GM12878 (cell line): ENCODE measurements around the gene NEK10. TPM values are rescaled to one million over a fixed set of nuclear protein-coding genes. Genes with fewer than 3 reads are reported as not detected.

ENCODE experiments used
- ATAC-seq: fragments of 200-7000 bp; cut with Tn5 transposase; 3 replicates; pipeline ENCODE4 v1.9.1; 2020; ENCODE audit warnings: mild to moderate bottlenecking, moderate library complexity
- BruUV-seq: library from RNA; stranded (reverse); fragments of 400-500 nt; replicated peaks from 2 replicates; lab custom pipeline; 2021; lab: Mats Ljungman, UMichigan
- CTCF ChIA-PET: fragments of 300-600 bp; sonication (Branson Sonifier 250); formaldehyde crosslinking; extraction: SDS; loops from one replicate; lab custom pipeline; 2021; ENCODE audit warnings: inconsistent platforms; lab: Yijun Ruan, JAX
- POLR2A ChIA-PET: fragments of 350-600 bp; formaldehyde crosslinking; extraction: SDS; loops from one replicate; lab custom pipeline; 2021; ENCODE audit warnings: inconsistent platforms; lab: Charles Lee
- RAD21 ChIA-PET: fragments of 300-600 bp; sonication (Branson Sonifier 250); formaldehyde crosslinking; loops from one replicate; lab custom pipeline; 2023; ENCODE audit warnings: antibody characterized with exemption; ENCODE audit not compliant: unreplicated experiment; lab: Charles Lee
- SMC1A ChIA-PET: fragments of 300-600 bp; sonication (Branson Sonifier 250); formaldehyde crosslinking; loops from one replicate; lab custom pipeline; 2023; ENCODE audit not compliant: unreplicated experiment, uncharacterized antibody; lab: Charles Lee
- DNase-seq: peaks from one replicate; pipeline ENCODE4 v3.0.0-alpha.2; 2011; ENCODE audit warnings: low read depth, low spot score
- FAIRE-seq: peaks from 3 replicates; lab custom pipeline; 2011; peaks lifted over from hg19 to GRCh38; lab: Jason Lieb, UNC
- H2AFZ ChIP-seq: 2 replicates; pipeline ENCODE4 v1.6.0; 2011; ENCODE audit warnings: low read depth, low read length, control low read depth; ENCODE audit not compliant: control insufficient read depth
- H3K27ac ChIP-seq: 2 replicates; pipeline ENCODE4 v1.5.1; 2011; ENCODE audit warnings: control low read depth; ENCODE audit not compliant: control insufficient read depth, insufficient read depth
- H3K27me3 ChIP-seq, 2 experiments: replicated peaks in 1 of 2; 2 replicates each; pipeline versions ENCODE4 v1.6.0 to v1.6.1; 2011; ENCODE audit warnings: low read length in 1 of 2; ENCODE audit not compliant: control insufficient read depth in 2 of 2, insufficient read depth in 2 of 2
- H3K36me3 ChIP-seq, 2 experiments: 2 replicates each; pipeline ENCODE4 v1.5.1; 2011; ENCODE audit warnings: low read length in 1 of 2; ENCODE audit not compliant: control insufficient read depth in 2 of 2, insufficient read depth in 2 of 2
- H3K4me1 ChIP-seq: 2 replicates; pipeline ENCODE4 v1.6.1; 2011; ENCODE audit warnings: mild to moderate bottlenecking, low read length, moderate library complexity, mixed read lengths; ENCODE audit not compliant: control insufficient read depth, insufficient read depth
- H3K4me2 ChIP-seq: 2 replicates; pipeline ENCODE4 v1.6.0; 2011; ENCODE audit warnings: control low read depth; ENCODE audit not compliant: control insufficient read depth, insufficient read depth
- H3K4me3 ChIP-seq: fragments of 200-600 bp; sonication (generic); 2 replicates; pipeline ENCODE4 v1.5.1; 2016
- H3K79me2 ChIP-seq: 2 replicates; pipeline ENCODE4 v1.6.0; 2011; ENCODE audit warnings: low read length; ENCODE audit not compliant: control insufficient read depth, insufficient read depth
- H3K9ac ChIP-seq: 2 replicates; pipeline ENCODE4 v1.8.0; 2011; ENCODE audit warnings: low read length, control low read depth, mixed read lengths; ENCODE audit not compliant: control insufficient read depth, insufficient read depth
- H3K9me3 ChIP-seq: replicated peaks from 3 replicates; pipeline ENCODE4 v1.5.1; 2011; ENCODE audit warnings: mild to moderate bottlenecking, low read length; ENCODE audit not compliant: control insufficient read depth, insufficient read depth
- H4K20me1 ChIP-seq: 2 replicates; pipeline ENCODE4 v1.6.0; 2011; ENCODE audit not compliant: control insufficient read depth, insufficient read depth
- CREB1 ChIP-seq: IDR thresholded peaks from 2 replicates; pipeline ENCODE4 v1.6.1; 2012; ENCODE audit warnings: low read depth, mild to moderate bottlenecking, inconsistent platforms
- DPF2 ChIP-seq: fragments of 450-650 bp; IDR thresholded peaks from 2 replicates; pipeline ENCODE4 v1.6.1; 2017; ENCODE audit warnings: mild to moderate bottlenecking
- FOXK2 ChIP-seq: fragments of 450-650 bp; IDR thresholded peaks from 2 replicates; pipeline ENCODE4 v1.6.1; 2017; ENCODE audit warnings: mild to moderate bottlenecking, moderate library complexity
- LARP7 ChIP-seq: fragments of 450-650 bp; IDR thresholded peaks from 2 replicates; pipeline ENCODE4 v1.6.1; 2017; ENCODE audit warnings: mild to moderate bottlenecking
- NFIC ChIP-seq: IDR thresholded peaks from 2 replicates; pipeline ENCODE4 v1.6.1; 2012; ENCODE audit warnings: low read depth, mild to moderate bottlenecking, inconsistent platforms, low read length, moderate library complexity
- NR2C2 ChIP-seq: IDR thresholded peaks from 2 replicates; pipeline ENCODE4 v1.6.1; 2011; ENCODE audit warnings: borderline replicate concordance, low read depth; ENCODE audit not compliant: control insufficient read depth, insufficient read length
- NR2F1 ChIP-seq: fragments of 450-650 bp; conservative IDR thresholded peaks from 2 replicates; pipeline ENCODE4 v1.6.1; 2017; ENCODE audit warnings: mild to moderate bottlenecking
- POU2F2 ChIP-seq: IDR thresholded peaks from 3 replicates; pipeline ENCODE4 v1.6.1; 2011; ENCODE audit warnings: low read depth, mild to moderate bottlenecking, low read length, borderline replicate concordance
- RUNX3 ChIP-seq: IDR thresholded peaks from 2 replicates; pipeline ENCODE4 v1.6.1; 2012; ENCODE audit warnings: low read length, inconsistent platforms
- USF1 ChIP-seq: IDR thresholded peaks from 2 replicates; pipeline ENCODE4 v1.6.1; 2011; ENCODE audit warnings: borderline replicate concordance, low read depth, mild to moderate bottlenecking, moderate library complexity, mixed read lengths, low read length; ENCODE audit not compliant: insufficient read depth; ENCODE audit errors: extremely low read length
- ZBTB40 ChIP-seq: fragments of 450-650 bp; IDR thresholded peaks from 2 replicates; pipeline ENCODE4 v1.6.1; 2016; ENCODE audit warnings: mild to moderate bottlenecking, moderate library complexity, borderline replicate concordance
- ZNF592 ChIP-seq: fragments of 450-650 bp; IDR thresholded peaks from 2 replicates; pipeline ENCODE4 v1.6.1; 2017; ENCODE audit warnings: mild to moderate bottlenecking, moderate library complexity
- WGBS: methylation state at CpG from one replicate; pipeline ENCODE4 v1.1.6; 2016; ENCODE audit warnings: low lambda C conversion rate; ENCODE audit not compliant: insufficient replicate concordance, insufficient coverage; ENCODE audit errors: missing lambda C conversion rate; 5-methylcytosine and 5-hydroxymethylcytosine counted together
- in situ Hi-C: fragments of 300-500 bp; cut with MboI; formaldehyde crosslinking; loops from 9 replicates; pipeline ENCODE4 v1.14.3; 2018; ENCODE audit warnings: mixed read lengths
- intact Hi-C: fragments of 100-400 bp; cut with micrococcal nuclease; formaldehyde crosslinking; loops from one replicate; pipeline ENCODE4 v1.14.2; 2022; ENCODE audit not compliant: unreplicated experiment
- polyA plus RNA-seq, 11 experiments: library from polyadenylated mRNA; depleted of rRNA in 4 of 11; unstranded in 6 of 11; stranded (reverse) in 5 of 11; fragments of >200 nt; fragmentation: Nextera tagmentation in 4 of 11; fragmentation: Illumina TruSeq in 1 of 11; extraction: Ambion mirVana in 4 of 11; extraction: Trizol in 1 of 11; gene quantifications; 1 replicate in 1 of 11; 2 replicates in 10 of 11; pipeline versions ENCODE4 v1.2.1 to v1.2.3, GENCODE V29; 2011 to 2016; ENCODE audit warnings: inconsistent platforms in 2 of 11, missing spikeins in 2 of 11, low read depth in 1 of 11
- total RNA-seq, 4 experiments: library from RNA; depleted of rRNA in 3 of 4; stranded (reverse); fragments of >200 nt in 3 of 4; fragmentation: Illumina TruSeq in 1 of 4; extraction: Trizol in 1 of 4; gene quantifications; 2 replicates each; pipeline versions ENCODE4 v1.2.1 to v1.2.3, GENCODE V29; 2013 to 2021

Gene NEK10
- total and polyA plus RNA-seq, 10 of the 15 experiments (the other 5 are each of a cell fraction or from before 2014, with no cell fraction given) = 0.06 to 0.40 (median 0.16) TPM; not detected in 2

GRCh38 chr3:27342267-27342666, 26.9 kb downstream of the NEK10 start:
- Histone ChIP-seq H3K4me1 (no peaks in the 10 kb centered on the region), H4K20me1 (no peaks in the 10 kb centered on the region), H3K27ac (no peak overlapping the region), H3K79me2 (no peaks in the 10 kb centered on the region), H3K4me3 (no peak overlapping the region), H3K9ac (no peak overlapping the region), H3K4me2 (no peak overlapping the region), H2AFZ (no peak overlapping the region), H3K27me3 (no peaks in the 10 kb centered on the region)
- ChIA-PET POLR2A (no interaction called here), RAD21 (no interaction called here), CTCF (interaction anchor here (0.6 kb wide), 1 partner anchor 9 kb away, joined by 3 read pairs; no protein-coding TSS in a partner anchor), SMC1A (no interaction called here)
- DNase-seq = no peak
- intact Hi-C loops = no loop called here
- WGBS = 53% methylated on average over 1 of the region's 1 CpG
- no TSS peak for BruUV-seq
- in situ Hi-C loops = no loop called here
- no peak for ATAC-seq
- no peak for FAIRE-seq
- TF ChIP-seq NR2F1 (no peak), ZNF592 (no peak), RUNX3 (no peak), USF1 (no peak), POU2F2 (no peak), NR2C2 (no peak), FOXK2 (no peak), LARP7 (no peak), NFIC (no peak), ZBTB40 (no peak), DPF2 (no peak), CREB1 (no peak)
- TF ChIP-seq, all 136 proteins: peak for 0
- Histone ChIP-seq H3K36me3 (no peaks in the 10 kb centered on the region), H3K9me3 (no peaks in the 10 kb centered on the region; the same call in 2 of the 3 replicates)
